Measurements from ENCODE around the gene VGLL4.

VGLL4 gene

GRCh38 chr3:11651900-11652299 lies 8.2 kb upstream of the VGLL4 start:
- no peak for DNase-seq

GRCh38 chr3:11651477-11651876 lies 7.8 kb upstream of the VGLL4 start:
- no peak for DNase-seq

DNA sequence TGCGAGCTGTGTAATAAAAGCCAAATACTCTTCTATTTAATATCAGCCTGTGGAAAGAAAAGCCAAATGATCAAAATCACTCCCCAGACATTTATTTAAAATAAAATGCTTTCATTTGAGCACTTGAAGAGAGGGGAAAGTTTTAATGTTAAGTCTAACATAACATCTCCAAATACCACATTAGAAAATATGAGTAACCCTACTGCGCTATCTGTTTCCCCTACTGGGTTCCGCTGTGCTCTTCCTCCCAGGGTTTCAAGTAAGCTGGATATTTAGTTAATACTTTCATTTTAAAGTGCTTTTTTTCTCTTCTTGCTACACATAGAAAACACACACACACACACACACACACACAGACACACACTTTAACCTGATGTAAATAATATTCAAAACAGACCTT lies 6.7 kb upstream of the VGLL4 start:
- DNase-seq = no peak

- DNase-seq = no peak
These were observed 5.0 kb upstream of the VGLL4 start for GRCh38 chr3:11648735-11649134.

DNA sequence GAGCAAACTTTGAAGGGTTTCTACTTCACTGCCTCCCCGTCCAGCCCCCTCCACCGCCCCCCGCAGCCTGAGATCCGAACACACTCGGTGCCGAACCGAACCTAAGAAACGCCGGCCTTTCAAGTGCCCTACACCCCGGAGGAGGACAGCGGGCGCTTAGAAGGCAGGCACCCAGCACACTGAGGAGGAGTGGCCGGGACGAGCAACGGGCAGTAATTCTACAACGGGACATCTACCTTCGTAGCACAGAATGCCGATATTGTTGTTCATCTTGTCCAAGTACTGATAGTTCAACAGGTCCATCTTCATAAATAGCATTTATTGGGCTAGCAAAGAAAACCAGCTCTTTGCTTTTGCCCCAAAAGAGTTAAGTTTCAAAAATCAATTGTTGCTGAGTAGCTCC lies 513 bp downstream of the VGLL4 start:
- DNase-seq = no peak

- no peak for DNase-seq
These were observed 1.1 kb downstream of the VGLL4 start for GRCh38 chr3:11642431-11643191.

- no peak for DNase-seq
These were observed 1.9 kb downstream of the VGLL4 start for GRCh38 chr3:11641683-11642430.

GRCh38 chr3:11641316-11641682 lies 2.4 kb downstream of the VGLL4 start:
- no peak for DNase-seq

DNA sequence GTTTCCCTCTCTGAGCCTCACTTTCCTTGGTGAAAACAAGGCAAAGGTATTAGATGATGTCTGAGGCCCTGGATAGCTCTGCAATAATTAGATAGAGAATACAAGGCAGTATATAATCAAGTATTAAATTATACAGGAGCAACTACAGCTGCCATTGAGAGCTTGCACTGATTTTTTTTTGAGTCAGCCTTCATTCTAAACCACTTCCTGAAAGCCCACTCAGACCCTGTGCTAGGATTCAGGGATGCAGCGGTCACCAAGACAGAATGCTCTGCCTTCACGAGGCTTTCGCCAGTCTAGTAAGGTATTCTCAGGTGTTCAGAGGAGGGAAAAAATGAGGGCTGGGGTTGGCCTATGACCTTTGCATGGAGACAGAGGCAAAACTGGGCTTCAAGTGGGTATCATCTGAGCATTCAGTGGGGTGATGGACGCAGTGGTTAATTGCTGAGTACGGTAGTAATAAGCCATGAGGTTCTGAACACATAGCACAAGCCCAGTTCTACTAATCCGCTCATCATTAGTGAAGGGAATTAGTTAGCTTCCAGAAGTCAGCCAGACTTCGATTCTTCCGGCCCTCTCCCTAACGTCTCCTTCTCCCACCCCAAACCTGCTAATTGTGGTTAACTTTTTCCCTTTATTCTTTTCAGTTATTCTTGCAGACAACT lies 3.6 kb downstream of the VGLL4 start:
- DNase-seq = no peak

DNA sequence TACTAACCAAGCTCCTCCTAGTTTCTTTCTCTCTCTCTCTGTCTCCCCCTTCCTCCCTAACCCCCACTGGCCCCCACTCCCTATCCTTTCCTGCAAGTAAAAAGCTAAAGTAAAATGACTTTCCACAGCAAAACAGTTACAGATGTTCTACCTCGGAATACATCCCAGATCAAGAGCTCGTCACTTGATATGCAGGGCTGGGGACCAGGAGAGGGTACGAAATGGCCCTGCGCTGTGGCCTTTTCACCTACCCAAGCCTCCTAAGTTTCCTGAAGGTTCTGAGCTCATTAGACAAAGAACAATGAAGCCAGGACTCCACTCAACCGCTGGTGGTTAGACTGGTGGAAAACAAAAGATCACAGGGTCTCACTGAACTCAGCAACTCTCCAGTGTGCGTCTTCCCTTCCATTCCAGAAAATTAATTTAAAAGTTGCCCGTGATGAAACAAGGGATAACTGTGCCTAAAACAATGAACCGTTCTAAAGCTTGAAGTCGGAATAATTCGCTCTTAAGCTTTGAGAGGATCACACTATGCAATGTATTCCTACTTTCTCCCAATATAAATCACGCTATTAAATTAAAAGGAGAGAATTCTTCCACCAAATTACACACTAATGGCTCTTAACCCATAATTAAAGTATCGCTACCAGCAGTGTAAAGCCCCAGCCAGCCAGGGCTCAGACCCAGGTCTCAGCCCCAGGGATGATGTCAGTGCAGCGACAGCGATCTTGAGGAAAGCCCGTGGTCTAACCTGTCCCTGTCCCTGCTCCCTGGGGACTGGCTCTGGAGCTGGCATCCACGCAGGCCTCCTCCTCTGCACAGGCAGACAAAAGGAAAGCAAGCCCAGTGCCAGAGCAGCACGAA lies 5.0 kb downstream of the VGLL4 start:
- no peak for DNase-seq

- no peak for DNase-seq
These were observed 5.7 kb downstream of the VGLL4 start for GRCh38 chr3:11637901-11638458.

DNA sequence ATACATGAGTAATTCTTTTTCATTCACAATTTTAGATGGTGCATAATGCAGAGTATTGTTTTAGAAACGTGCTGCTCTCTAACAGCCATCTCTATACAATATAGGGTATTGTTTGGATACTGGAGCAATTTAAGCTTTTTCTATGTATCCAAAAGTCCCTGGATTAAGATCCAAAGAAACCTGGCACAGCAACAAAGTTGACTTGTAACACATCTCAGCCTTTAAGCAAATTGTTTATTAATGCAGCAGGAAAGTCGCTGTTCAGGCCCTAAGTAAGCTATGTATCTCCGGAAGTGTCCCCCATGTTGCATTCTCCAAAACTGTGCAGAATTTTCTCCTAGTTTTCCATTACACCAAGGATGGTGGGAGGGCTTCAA lies 7.3 kb downstream of the VGLL4 start:
- DNase-seq = no peak

GRCh38 chr3:11635680-11636393 lies 7.9 kb downstream of the VGLL4 start:
- DNase-seq = no peak

DNA sequence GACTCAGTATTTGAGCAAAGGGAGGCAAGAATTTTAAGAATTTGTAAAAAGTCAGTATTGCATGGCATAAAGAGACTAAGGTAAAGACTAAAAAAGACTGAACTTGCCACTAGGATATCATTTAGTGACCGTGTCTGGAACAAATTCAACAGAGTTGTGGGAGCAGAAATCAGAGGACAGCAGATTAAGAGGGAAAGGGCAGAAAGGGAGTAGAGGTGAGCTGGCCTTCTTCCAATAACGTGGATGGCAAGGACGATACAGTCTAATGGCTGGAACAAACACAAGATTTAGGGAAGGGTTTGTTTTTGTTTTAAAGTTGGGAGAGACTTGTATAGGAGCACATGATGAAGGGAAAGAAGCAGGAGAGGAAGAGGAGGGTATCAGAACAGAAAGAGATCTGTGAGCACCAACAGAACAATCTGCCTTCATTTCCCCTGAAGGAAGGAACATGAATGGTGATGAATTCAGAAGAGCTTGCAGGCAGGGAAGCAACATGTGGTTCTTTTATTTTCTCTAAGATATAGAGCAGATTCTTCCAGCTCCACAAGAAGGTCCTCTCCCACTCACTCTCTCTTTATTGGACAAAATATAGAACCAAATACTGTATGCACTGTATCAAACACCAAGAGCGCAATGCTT lies 8.6 kb downstream of the VGLL4 start:
- no peak for DNase-seq

DNA sequence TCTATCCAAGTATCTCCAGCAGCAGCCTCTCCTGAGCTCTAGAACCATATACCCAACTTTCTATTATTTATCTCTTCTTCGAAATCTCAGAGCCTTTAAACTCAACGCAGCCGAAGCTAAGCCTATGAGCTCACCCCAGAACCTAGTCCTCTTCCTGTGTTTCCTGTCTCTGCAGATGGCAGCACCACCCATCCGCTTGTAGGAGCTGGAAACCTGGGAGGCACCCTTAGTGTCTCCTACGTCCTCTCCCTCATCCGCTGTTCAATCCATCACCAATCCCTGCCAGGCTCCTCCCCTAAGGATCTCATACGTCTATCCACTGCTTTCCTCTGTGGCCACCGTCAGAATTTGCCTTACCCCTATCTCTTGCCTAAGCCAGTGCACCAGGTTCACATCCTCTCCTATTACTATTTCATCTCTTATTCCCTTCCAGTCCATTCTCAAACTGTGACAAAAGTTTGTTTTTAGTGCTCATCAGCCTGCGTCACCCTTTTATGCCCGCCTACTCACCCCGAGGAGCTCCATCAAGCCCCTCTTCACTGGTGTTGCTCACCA lies 9.6 kb downstream of the VGLL4 start:
- DNase-seq = no peak

- DNase-seq = no peak
These were observed 10.7 kb downstream of the VGLL4 start for GRCh38 chr3:11632966-11633365.

GRCh38 chr3:11632564-11632963 lies 11.2 kb downstream of the VGLL4 start:
- no peak for DNase-seq

GRCh38 chr3:11631820-11632219 lies 11.9 kb downstream of the VGLL4 start:
- no peak for DNase-seq

DNA sequence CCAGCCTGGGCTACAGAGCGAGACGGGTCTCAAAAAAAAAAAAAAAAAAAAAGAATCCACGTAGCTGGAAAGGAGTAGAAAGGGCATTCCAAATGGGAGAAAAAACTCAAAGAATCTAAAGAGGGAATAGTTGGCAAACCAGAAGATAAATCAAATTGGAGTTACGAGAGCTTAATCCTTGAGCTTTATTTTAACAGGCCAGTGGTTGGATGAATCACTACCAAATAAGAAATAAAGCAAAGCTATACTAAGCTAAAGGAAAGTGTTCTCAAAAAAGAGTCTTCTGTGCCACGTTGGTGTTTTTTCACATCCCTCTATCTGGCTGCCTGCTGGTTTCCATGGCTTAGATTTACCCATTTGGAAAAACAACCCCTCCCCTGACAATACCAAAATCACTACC lies 14.0 kb downstream of the VGLL4 start:
- no peak for DNase-seq

DNA sequence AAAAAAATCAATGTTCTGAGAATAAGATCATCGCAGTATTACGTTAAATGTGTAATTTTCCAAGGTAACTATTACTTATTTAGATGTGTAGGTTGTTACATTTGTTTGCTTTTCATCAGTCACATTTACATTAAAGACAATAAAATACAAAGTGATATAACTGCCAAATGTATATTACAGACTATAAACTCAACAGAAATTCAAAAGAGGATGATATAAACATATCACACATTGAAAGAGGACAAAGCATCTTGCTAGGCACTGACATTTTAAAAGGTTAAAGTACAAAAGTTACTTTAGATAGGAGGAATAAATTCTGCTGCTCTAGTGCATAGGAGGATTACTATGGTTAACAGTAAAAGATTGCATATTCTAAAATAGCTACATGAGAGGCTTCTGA lies 16.1 kb downstream of the VGLL4 start:
- DNase-seq = no peak

DNA sequence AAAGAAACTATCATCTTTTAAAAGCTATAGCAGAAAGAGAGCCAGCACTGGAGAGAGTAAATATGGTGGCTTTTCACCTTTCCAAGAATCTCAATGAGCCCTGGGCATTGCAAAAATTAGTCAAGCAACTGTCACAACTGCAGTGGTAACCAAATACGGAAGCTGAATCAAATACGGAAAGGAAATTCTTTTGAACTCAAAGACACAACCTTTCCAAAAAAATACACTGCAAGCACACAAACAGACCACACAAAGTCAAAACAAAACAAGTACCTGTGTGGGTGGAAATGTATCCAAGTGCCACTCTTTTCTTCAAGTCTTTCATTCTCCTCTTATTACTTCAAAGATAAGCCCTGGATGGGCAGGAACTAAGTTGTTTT lies 17.6 kb downstream of the VGLL4 start:
- no peak for DNase-seq

Data from cortex of kidney (tissue), 1 donor.